Testis (tissue), 2 donors: ENCODE results near the gene FUT1.

ENCODE experiments used
- POLR2A ChIP-seq: fragments of 450-650 bp; IDR thresholded peaks from one replicate; pipeline ENCODE4 v1.6.1; 2017; ENCODE audit warnings: antibody characterized with exemption, mild to moderate bottlenecking, moderate library complexity
- TF ChIP-seq, protein P1 (sequence below), 3 experiments: fragments of 450-650 bp in 2 of 3; fragments of 200-600 bp in 1 of 3; sonication (generic) in 1 of 3; IDR thresholded peaks; one replicate each; pipeline ENCODE4 v1.5.1; 2016 to 2019; ENCODE audit warnings: antibody characterized with exemption in 3 of 3, mild to moderate bottlenecking in 2 of 3, moderate library complexity in 1 of 3

DNA sequence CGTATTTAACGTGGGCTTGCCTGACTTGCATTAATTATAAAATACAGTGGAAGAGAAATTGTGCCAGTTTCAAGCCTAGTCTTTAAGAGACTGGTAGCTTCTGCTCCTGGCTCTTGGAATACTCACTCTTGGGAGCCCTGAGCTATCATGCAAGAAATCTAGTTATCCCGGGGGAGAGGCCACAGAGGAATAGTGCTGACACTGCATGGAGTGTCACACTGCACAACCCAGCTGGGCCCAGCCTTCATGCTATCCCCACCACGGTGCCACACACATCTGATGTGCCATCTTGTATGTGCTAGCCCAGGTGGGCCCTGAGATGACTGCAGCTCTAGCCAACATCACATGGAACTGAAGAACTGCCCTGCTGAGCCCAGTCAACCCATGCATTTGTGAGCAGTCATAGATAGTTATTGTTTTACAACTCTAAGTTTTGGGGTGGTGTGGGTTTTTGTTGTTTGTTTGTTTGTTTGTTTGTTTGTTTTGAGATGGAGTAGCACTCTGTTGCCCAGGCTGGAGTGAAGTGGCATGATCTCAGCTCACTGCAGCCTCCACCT lies 41.3 kb downstream of the FUT1 start:
- TF ChIP-seq, protein P1, sequence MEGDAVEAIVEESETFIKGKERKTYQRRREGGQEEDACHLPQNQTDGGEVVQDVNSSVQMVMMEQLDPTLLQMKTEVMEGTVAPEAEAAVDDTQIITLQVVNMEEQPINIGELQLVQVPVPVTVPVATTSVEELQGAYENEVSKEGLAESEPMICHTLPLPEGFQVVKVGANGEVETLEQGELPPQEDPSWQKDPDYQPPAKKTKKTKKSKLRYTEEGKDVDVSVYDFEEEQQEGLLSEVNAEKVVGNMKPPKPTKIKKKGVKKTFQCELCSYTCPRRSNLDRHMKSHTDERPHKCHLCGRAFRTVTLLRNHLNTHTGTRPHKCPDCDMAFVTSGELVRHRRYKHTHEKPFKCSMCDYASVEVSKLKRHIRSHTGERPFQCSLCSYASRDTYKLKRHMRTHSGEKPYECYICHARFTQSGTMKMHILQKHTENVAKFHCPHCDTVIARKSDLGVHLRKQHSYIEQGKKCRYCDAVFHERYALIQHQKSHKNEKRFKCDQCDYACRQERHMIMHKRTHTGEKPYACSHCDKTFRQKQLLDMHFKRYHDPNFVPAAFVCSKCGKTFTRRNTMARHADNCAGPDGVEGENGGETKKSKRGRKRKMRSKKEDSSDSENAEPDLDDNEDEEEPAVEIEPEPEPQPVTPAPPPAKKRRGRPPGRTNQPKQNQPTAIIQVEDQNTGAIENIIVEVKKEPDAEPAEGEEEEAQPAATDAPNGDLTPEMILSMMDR (IDR thresholded peaks at IDR 0.05): no peak
- no peak for TF ChIP-seq POLR2A
